Caki2 (cell line): ENCODE data around the gene TSC22D3. TPM values are rescaled to one million over a fixed set of nuclear protein-coding genes. Genes with fewer than 3 reads are reported as not detected.
"Not testable (repeated sequence)": the region's sequence is repeated elsewhere in the genome, so short reads cannot be mapped to it uniquely, and the experiment has no call there.

Experiments used
- DNase-seq: peaks from one replicate; pipeline ENCODE4 v3.0.0-alpha.2; 2015; ENCODE audit warnings: low read depth
- in situ Hi-C: cut with HindIII; loops from 2 replicates; pipeline ENCODE4 v1.10.0; 2016; ENCODE audit warnings: low sequenced_read_pairs, low pct_unique_long_range_greater_than_20kb, mixed read lengths
- total RNA-seq: library from RNA; depleted of rRNA; stranded (reverse); fragments of >200 nt; shearing (Covaris generic); gene quantifications from 2 replicates; pipeline ENCODE4 v1.2.3, GENCODE V29; 2014; ENCODE audit warnings: low replicate concordance

TSC22D3 gene
- total RNA-seq, 1 experiment from 2014 or later: 37.9 TPM

DNA sequence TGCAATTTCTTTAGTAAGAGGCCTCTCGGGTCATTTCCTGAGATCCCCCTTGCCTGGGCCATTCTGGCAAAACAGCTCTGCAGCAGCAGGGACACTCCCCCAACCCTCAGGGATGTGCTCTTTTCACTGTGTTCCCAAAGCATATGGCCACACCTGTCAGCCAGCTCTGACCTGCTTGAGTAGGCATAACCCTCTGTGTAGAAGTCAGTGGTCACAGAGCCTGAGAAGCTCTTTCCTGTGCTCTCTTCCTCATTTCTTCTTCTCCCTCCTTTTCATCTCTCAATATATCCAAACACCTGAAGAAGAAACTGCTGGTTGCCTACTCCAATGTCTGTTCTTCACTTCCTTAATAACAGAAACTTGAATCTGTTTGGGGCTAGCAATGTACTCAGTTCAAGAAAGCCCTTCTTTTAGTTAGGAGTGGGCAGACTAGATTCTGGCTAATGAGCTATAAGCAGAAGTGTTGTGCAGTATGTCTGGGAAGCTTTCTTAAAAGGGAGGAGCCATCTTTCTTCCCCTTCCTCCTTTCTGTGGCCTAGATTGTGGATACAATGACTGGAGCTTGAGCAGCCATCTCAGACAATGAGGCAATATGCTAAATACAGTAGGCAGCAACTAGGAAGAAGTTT lies 74.0 kb downstream of the TSC22D3 start:
- in situ Hi-C loops: no loop called here
- no peak for DNase-seq

GRCh38 chrX:107700790-107701189 lies 74.8 kb downstream of the TSC22D3 start:
- in situ Hi-C loops: no loop called here
- DNase-seq: no peak

DNA sequence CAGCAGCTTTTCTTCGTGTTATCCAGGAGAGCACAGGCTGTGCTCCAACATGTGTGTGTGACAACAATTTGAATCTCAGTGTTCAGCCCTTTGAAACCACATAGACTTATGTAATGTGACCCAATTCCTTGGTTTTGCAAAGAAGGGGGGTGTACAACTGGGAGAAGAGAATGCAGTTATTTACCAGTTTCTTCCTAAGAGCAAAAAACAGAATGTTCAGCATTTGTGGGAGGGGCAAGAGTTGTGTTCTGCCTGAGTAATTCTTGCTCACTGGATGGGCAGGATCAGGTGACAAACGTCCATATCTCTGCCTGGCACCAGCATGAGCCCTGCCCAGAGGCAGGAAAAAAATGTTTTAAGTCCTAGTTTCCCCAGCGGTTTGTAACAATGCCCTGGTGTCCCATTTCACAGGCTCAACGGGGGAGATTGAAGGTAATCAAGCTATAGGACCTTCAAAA lies 75.2 kb downstream of the TSC22D3 start:
- in situ Hi-C loops: no loop called here
- peak; percentile 42 for DNase-seq

- DNase-seq: no peak
- in situ Hi-C loops: no loop called here
These were observed 76.0 kb downstream of the TSC22D3 start for GRCh38 chrX:107699616-107700015.

GRCh38 chrX:107691024-107691448 lies 84.6 kb downstream of the TSC22D3 start:
- DNase-seq: no peak

GRCh38 chrX:107687445-107687844 lies 88.1 kb downstream of the TSC22D3 start:
- in situ Hi-C loops: no loop called here
- DNase-seq: no peak

More at GRCh38 chrX:107691024-107691448, 84.6 kb downstream of the TSC22D3 start:
- in situ Hi-C loops: no loop called here

- DNase-seq: peak; percentile 60
These were observed 88.8 kb downstream of the TSC22D3 start for GRCh38 chrX:107686792-107687191.

DNA sequence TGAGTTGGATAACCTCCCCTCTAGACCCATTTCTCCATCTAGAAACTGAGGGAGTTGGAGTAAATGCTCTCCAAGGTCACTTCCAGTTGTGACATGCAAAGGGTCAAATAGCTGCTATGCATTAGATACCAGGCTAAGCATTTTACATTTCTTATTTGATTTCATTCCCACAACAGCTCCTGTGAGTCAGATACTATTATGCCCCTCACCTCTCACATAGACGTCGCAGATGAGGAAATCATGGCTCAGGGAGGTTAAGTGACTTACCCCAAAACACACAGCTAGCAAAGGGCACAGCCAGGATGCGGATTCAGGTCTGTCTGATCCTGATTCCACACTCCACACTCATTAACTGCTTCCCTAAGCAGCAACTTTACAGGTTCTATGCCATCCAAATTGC lies 89.6 kb downstream of the TSC22D3 start:
- no peak for DNase-seq
- in situ Hi-C loops: no loop called here

More at GRCh38 chrX:107686792-107687191, 88.8 kb downstream of the TSC22D3 start:
- in situ Hi-C loops: no loop called here

DNA sequence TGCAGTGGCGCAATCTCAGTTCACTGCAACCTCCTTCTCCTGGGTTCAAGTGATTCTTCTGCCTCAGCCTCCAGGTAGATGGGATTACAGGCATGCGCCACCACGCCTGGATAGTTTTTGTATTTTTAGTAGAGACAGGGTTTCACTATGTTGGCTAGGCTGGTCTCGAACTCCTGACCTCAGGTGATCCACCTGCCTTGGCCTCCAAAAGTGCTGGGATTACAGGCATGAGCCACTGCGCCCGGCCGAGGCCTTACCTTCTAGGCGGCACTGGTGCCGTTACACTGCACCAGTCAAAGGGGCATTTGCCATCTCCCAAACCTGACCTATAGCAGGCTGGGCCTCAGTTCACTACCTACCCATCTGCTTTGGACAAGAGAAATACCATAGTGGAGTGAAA lies 90.0 kb downstream of the TSC22D3 start:
- DNase-seq, in situ Hi-C loops: not testable (repeated sequence)

GRCh38 chrX:107684956-107685385 lies 90.6 kb downstream of the TSC22D3 start:
- peak; percentile 88 for DNase-seq
- in situ Hi-C loops: no loop called here

DNA sequence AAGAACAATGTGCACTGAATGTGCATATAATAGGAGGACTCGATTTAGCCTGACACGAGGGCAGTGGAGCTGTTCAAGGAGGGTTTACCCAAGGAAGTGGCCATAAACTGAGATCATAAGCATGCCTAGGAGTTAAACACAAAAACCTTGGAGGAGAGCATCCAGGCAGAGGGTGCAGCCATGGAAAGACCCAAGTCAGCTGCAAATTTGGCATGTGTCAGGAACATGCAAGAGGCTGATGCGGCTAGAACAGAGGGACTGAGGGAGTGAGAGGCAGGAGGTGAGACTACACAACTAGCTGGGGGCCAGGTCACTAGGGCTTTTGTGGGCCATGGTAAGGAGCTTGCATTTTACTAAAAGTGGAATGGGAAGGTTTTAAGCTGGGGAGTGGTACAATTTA lies 91.7 kb downstream of the TSC22D3 start:
- in situ Hi-C loops: no loop called here
- no peak for DNase-seq

- DNase-seq: no peak
- in situ Hi-C loops: no loop called here
These were observed 92.3 kb downstream of the TSC22D3 start for GRCh38 chrX:107683124-107683895.

DNA sequence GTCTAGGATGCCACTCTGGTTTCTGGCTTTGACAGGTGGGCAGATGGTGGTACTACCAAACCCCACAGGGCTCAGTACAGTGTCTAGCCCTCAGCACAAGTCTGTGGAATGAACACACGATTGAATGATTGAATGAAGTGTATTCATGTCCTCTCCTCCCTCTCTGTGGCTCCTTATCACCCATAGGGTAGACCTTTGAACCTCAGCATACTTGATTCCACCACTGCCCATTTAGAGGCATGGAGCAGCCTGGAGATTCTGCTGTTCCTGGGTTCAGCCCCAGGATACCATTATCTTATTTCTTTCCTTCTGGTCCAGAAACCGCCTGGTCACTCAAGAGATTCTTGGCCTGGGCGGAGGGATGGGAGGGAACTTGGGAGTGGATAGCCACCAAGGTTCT lies 93.3 kb downstream of the TSC22D3 start:
- in situ Hi-C loops: no loop called here
- DNase-seq: no peak

- DNase-seq: peak; percentile 50
- in situ Hi-C loops: no loop called here
These were observed 96.4 kb downstream of the TSC22D3 start for GRCh38 chrX:107678957-107679740.

DNA sequence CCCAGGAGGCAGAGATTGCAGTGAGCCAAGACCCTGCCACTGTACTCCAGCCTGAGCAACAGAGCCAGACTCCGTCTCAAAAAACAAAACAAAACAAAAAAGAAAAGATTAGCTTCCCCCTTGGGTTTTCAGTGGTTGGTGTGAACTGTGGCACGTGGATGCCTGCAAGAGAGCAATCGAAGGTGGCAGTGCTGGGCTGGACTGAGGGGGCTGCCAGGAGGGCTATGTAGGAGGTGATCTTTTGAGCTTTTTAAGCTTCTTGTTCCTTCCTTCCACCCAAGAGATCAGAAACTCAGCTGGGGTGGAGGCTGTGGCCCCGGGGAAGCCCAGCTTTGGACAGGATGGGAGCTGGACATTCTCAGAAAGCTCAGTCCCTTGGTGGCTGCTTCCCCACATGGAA lies 97.7 kb downstream of the TSC22D3 start:
- no peak for DNase-seq
- in situ Hi-C loops: no loop called here

GRCh38 chrX:107677501-107677901 lies 98.1 kb downstream of the TSC22D3 start:
- DNase-seq: no peak
- in situ Hi-C loops: no loop called here

- in situ Hi-C loops: no loop called here
- DNase-seq: peak; percentile 93
These were observed 98.8 kb downstream of the TSC22D3 start for GRCh38 chrX:107676559-107677378.
